Endothelial cell (in vitro differentiated cells): ENCODE results near the gene ITPR3. TPM values are rescaled to one million over a fixed set of nuclear protein-coding genes. Genes with fewer than 3 reads are reported as not detected.

Experiments used
- DNase-seq: peaks from one replicate; pipeline ENCODE4 v3.0.0; 2021; ENCODE audit warnings: low spot score
- H3K27ac Mint-ChIP-seq: one replicate; pipeline ENCODE4 v1.8.0; 2021; ENCODE audit warnings: mixed read lengths, inconsistent platforms; ENCODE audit not compliant: unreplicated experiment
- H3K27me3 Mint-ChIP-seq: one replicate; pipeline ENCODE4 v1.8.0; 2021; ENCODE audit warnings: mild to moderate bottlenecking, moderate library complexity, mixed read lengths, inconsistent platforms; ENCODE audit not compliant: unreplicated experiment
- H3K36me3 Mint-ChIP-seq: one replicate; pipeline ENCODE4 v1.8.0; 2021; ENCODE audit warnings: mild to moderate bottlenecking, low read depth, mixed read lengths, inconsistent platforms; ENCODE audit not compliant: unreplicated experiment
- H3K4me1 Mint-ChIP-seq: one replicate; pipeline ENCODE4 v1.8.0; 2021; ENCODE audit warnings: mild to moderate bottlenecking, mixed read lengths, inconsistent platforms; ENCODE audit not compliant: unreplicated experiment
- H3K4me3 Mint-ChIP-seq: one replicate; pipeline ENCODE4 v1.8.0; 2021; ENCODE audit warnings: mild to moderate bottlenecking, mixed read lengths, inconsistent platforms; ENCODE audit not compliant: unreplicated experiment
- H3K9me3 Mint-ChIP-seq: one replicate; pipeline ENCODE4 v1.8.0; 2021; ENCODE audit warnings: mixed read lengths, inconsistent platforms; ENCODE audit not compliant: unreplicated experiment
- total RNA-seq: library from RNA; stranded (reverse); fragmentation: NEBNext Ultra II Directional; extraction: Animal tissue kit (Norgen Biotek cat#: 25700); gene quantifications from one replicate; pipeline ENCODE4 v1.2.1, GENCODE V29; 2021; ENCODE audit not compliant: unreplicated experiment
- TF ChIP-seq, protein P1 (sequence below): fragments of 200-600 bp; sonication (generic); IDR thresholded peaks from one replicate; pipeline ENCODE4 v1.5.0; 2021; ENCODE audit warnings: antibody characterized with exemption; ENCODE audit not compliant: unreplicated experiment

The ITPR3 gene
- total RNA-seq, 1 donor from 2014 or later, result 124 TPM

DNA sequence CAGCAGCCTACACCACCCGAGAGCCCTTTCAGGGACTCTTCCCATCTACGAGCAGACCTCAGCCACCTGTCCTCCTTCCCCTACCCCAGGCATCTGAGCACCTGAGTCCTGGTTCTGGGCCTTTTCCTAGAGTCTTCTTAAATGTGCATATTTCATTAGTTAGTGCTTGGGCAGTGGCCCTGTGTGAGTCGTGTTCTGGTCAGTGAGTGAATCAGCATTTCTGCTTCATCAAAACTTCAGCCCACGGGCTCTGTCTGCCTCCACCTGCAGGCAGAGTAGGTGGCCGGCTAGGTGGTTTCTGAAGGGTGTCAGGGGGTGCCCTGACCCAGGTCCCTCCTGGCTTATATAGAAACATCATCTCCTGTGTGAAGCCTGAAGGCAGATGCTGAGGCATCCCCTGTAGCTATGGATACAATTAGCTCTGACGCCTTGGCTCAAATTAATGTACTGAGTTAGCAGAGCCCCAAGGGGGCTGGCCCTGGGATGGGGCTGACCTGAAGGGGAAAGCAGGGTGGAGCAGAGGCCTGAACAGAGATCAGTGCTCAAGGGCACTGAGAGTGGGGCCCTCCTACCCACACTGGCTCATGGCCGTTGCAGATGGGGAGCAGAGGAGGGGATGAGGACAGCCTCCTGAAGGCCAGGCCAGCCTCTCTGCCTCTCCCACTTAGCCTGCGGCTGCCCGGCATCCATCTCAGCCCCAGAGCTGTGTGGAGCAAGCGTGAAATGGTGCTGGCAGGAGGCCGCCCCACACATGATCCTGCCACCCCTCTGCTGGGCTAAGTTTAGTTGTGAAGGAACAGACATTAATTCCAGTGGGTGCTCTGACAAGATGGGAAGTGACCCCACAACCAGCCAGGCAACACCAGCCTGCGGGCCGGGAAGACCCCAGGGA lies 111.9 kb downstream of the ITPR3 start:
- peaks cover 5% of the 10 kb centered on the region for H3K27me3 Mint-ChIP-seq
- H3K4me1 Mint-ChIP-seq, result peaks cover 4% of the 10 kb centered on the region
- TF ChIP-seq, protein P1, sequence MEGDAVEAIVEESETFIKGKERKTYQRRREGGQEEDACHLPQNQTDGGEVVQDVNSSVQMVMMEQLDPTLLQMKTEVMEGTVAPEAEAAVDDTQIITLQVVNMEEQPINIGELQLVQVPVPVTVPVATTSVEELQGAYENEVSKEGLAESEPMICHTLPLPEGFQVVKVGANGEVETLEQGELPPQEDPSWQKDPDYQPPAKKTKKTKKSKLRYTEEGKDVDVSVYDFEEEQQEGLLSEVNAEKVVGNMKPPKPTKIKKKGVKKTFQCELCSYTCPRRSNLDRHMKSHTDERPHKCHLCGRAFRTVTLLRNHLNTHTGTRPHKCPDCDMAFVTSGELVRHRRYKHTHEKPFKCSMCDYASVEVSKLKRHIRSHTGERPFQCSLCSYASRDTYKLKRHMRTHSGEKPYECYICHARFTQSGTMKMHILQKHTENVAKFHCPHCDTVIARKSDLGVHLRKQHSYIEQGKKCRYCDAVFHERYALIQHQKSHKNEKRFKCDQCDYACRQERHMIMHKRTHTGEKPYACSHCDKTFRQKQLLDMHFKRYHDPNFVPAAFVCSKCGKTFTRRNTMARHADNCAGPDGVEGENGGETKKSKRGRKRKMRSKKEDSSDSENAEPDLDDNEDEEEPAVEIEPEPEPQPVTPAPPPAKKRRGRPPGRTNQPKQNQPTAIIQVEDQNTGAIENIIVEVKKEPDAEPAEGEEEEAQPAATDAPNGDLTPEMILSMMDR, result no peak
- no peak for DNase-seq
- H3K36me3 Mint-ChIP-seq, result no peaks in the 10 kb centered on the region
- no peak overlapping the region for H3K27ac Mint-ChIP-seq
- H3K9me3 Mint-ChIP-seq, result no peaks in the 10 kb centered on the region
- H3K4me3 Mint-ChIP-seq, result no peak overlapping the region

DNA sequence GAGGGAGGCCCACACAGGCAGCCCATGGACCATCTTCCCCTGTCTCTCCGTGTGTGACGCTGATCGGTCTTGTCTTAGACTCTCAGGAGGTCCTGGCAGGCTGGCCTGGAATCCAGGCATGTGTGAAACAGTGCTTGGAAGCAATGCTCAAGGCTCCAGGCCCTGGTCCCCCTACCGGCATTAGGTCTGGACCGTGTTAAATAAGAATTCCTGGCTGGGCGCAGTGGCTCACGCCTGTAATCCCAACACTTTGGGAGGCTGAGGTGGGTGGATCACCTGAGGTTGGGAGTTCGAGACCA lies 112.5 kb downstream of the ITPR3 start:
- no peaks in the 10 kb centered on the region for H3K36me3 Mint-ChIP-seq

DNA sequence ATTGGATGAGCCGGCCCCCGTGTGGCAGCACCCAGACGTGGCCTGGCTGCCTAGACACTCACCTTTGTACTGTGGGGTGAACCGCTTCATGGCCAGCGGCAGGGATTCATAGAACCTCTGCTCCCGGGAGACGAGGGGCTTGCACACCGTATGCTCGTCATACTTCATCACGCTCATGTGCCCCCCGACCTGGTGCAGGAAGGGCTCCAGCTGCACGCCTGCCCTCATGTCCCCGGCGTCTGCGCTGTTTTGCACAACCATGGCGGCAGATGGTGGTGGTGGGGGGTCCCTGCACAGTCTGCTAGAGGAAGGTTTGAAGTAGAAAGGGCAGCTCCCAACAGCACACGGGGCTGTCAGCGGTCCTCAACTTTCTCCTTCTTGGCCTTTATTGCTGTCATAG lies 114.1 kb downstream of the ITPR3 start:
- Mint-ChIP-seq H3K4me1 (peaks cover 4% of the 10 kb centered on the region), H3K9me3 (no peaks in the 10 kb centered on the region), H3K4me3 (no peak overlapping the region), H3K36me3 (no peaks in the 10 kb centered on the region), H3K27me3 (peaks cover 4% of the 10 kb centered on the region), H3K27ac (no peak overlapping the region)
- DNase-seq, result no peak
- TF ChIP-seq, protein P1, result no peak

More for the DNA sequence above, 112.5 kb downstream of the ITPR3 start:
- no peak for DNase-seq
- Mint-ChIP-seq H3K4me3 (no peak overlapping the region), H3K27me3 (peaks cover 5% of the 10 kb centered on the region), H3K9me3 (no peaks in the 10 kb centered on the region), H3K27ac (no peak overlapping the region), H3K4me1 (peaks cover 4% of the 10 kb centered on the region)
- TF ChIP-seq, protein P1, result no peak

DNA sequence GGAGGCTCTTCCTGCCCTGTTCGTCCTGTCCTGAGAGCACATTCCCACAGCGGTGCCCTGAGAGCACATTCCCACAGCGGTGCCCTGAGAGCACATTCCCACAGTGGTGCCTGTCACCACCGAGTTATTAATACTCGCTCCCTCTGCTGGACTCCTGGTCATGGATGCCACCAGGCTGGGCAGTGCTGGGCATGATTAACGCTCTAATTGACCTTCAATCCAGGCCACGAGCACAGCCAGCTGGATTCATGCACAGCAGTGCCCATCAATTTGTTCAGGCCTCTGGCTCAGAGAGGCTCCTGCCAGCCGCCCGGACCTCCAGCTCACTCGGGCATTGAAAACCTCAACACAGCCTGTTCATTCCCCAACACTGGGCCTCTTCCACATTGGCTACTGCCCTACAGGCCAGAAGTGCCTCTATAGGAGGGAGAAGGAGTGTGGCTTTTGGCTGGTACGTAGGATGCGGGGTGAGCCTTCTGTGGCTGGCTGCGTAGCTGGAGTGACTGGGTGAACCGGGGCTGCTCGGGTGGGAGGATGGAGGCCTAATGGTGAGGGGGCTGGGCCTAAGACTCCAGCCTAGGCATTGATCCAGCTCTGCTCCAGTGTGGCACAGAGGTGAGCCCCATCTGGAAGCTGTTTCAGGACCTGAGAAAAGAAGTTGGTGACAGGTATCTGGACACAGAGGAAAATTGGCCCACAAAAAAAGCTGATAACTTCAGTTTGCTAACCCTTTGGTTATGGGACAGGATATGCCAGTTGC lies 116.3 kb downstream of the ITPR3 start:
- H3K27me3 Mint-ChIP-seq, result peaks cover 3% of the 10 kb centered on the region
- no peaks in the 10 kb centered on the region for H3K9me3 Mint-ChIP-seq
- H3K4me3 Mint-ChIP-seq, result no peak overlapping the region
- no peak for DNase-seq
- TF ChIP-seq, protein P1, result no peak
- H3K27ac Mint-ChIP-seq, result no peak overlapping the region
- peaks cover 4% of the 10 kb centered on the region for H3K4me1 Mint-ChIP-seq
- H3K36me3 Mint-ChIP-seq, result no peaks in the 10 kb centered on the region

DNA sequence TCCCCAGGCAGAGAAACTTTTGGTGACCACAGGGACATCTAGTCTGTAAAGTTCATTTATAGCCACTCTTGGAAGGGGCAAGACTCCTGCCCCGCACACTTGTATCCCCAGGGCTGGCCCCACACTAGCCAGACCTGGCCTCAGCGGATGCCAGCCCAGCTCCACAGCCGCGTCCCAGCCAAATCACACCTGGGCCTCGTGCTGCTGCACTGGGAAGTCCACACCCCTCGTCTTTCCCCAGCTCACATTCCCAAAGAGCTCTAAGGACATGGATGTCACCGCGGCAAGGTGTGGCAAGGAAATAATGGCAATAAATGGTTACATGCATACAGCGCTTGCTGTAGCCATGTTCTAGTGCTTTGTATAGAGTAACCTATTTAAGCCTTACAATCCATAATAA lies 117.0 kb downstream of the ITPR3 start:
- H3K4me1 Mint-ChIP-seq, result peaks cover 4% of the 10 kb centered on the region
- no peak for DNase-seq

More for the DNA sequence above, 117.0 kb downstream of the ITPR3 start:
- peaks cover 3% of the 10 kb centered on the region for H3K27me3 Mint-ChIP-seq
- H3K4me3 Mint-ChIP-seq, result no peak overlapping the region
- no peaks in the 10 kb centered on the region for H3K9me3 Mint-ChIP-seq
- H3K27ac Mint-ChIP-seq, result no peak overlapping the region
- no peaks in the 10 kb centered on the region for H3K36me3 Mint-ChIP-seq
- TF ChIP-seq, protein P1, result no peak
